IPS DF 19.7 (cell line): ENCODE measurements around the gene CLEC16A.

Source experiments
- DNase-seq: peaks from one replicate; pipeline ENCODE4 v3.0.0-alpha.2; 2013; ENCODE audit warnings: low read depth, low spot score

Gene CLEC16A

GRCh38 chr16:11121083-11121608 lies 176.8 kb downstream of the CLEC16A start:
- DNase-seq, result no peak

GRCh38 chr16:11121914-11122692 lies 177.7 kb downstream of the CLEC16A start:
- DNase-seq, result no peak

- DNase-seq, result no peak
These were observed 179.3 kb downstream of the CLEC16A start for GRCh38 chr16:11123666-11124065.

- no peak for DNase-seq
These were observed 181.6 kb downstream of the CLEC16A start for GRCh38 chr16:11125936-11126335.

- DNase-seq, result no peak
These were observed 182.2 kb downstream of the CLEC16A start for GRCh38 chr16:11126399-11127054.

- no peak for DNase-seq
These were observed 183.3 kb downstream of the CLEC16A start for GRCh38 chr16:11127610-11128195.

- DNase-seq, result no peak
These were observed 184.1 kb downstream of the CLEC16A start for GRCh38 chr16:11128211-11129141.

- DNase-seq, result no peak
These were observed 185.0 kb downstream of the CLEC16A start for GRCh38 chr16:11129378-11129781.

GRCh38 chr16:11130978-11131665 lies 186.8 kb downstream of the CLEC16A start:
- no peak for DNase-seq

- no peak for DNase-seq
These were observed 187.3 kb downstream of the CLEC16A start for GRCh38 chr16:11131706-11132105.

- no peak for DNase-seq
These were observed 189.1 kb downstream of the CLEC16A start for GRCh38 chr16:11133344-11133943.

GRCh38 chr16:11134722-11135463 lies 190.5 kb downstream of the CLEC16A start:
- DNase-seq, result no peak

- no peak for DNase-seq
These were observed 191.2 kb downstream of the CLEC16A start for GRCh38 chr16:11135464-11135973.

- no peak for DNase-seq
These were observed 192.2 kb downstream of the CLEC16A start for GRCh38 chr16:11136600-11136999.

- no peak for DNase-seq
These were observed 193.8 kb downstream of the CLEC16A start for GRCh38 chr16:11138022-11138768.

- DNase-seq, result no peak
These were observed 194.5 kb downstream of the CLEC16A start for GRCh38 chr16:11138769-11139325.

- DNase-seq, result no peak
These were observed 195.1 kb downstream of the CLEC16A start for GRCh38 chr16:11139326-11140097.

GRCh38 chr16:11140098-11140375 lies 195.7 kb downstream of the CLEC16A start:
- DNase-seq, result no peak
